Stimulated activated CD4-positive, alpha-beta T cell treated with anti-CD3 and anti-CD28 coated beads, Interleukin-4, amount 100 ng/mL, for 1 hour (primary cell): Measurements from ENCODE around the gene ADAMTS17.

ENCODE experiments used
- DNase-seq: peaks from one replicate; pipeline ENCODE4 v3.0.0-alpha.2; 2020

The ADAMTS17 gene

DNA sequence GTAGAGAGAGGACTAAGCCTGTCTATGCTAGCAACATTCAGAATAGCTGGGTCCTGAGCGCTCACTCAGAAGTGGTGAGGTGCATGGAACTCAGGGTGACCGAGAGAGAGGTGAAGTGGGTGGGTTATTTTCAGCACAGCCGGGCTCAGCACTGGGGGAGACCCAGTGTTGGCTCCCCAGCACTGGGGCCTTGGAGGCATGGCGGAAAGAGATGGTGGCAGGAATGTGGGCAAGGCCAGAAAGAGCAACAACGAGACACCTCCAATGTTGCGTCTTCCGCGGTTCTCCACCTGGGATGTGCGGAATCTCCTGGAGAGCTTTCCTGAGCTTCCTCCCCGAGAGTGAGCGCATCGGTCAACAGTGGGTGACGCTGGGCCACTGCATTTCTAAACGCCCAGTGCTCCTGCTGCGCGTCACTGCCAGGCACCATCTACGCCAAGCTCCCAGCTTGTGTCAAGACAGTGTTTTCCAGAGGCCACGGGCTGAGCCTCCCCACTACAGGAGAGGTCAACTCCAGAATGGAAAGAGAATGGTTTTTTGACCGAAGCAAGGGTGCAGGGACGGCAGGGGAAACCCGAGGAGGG, 148.4 kb downstream of the ADAMTS17 start:
- DNase-seq = no peak

DNA sequence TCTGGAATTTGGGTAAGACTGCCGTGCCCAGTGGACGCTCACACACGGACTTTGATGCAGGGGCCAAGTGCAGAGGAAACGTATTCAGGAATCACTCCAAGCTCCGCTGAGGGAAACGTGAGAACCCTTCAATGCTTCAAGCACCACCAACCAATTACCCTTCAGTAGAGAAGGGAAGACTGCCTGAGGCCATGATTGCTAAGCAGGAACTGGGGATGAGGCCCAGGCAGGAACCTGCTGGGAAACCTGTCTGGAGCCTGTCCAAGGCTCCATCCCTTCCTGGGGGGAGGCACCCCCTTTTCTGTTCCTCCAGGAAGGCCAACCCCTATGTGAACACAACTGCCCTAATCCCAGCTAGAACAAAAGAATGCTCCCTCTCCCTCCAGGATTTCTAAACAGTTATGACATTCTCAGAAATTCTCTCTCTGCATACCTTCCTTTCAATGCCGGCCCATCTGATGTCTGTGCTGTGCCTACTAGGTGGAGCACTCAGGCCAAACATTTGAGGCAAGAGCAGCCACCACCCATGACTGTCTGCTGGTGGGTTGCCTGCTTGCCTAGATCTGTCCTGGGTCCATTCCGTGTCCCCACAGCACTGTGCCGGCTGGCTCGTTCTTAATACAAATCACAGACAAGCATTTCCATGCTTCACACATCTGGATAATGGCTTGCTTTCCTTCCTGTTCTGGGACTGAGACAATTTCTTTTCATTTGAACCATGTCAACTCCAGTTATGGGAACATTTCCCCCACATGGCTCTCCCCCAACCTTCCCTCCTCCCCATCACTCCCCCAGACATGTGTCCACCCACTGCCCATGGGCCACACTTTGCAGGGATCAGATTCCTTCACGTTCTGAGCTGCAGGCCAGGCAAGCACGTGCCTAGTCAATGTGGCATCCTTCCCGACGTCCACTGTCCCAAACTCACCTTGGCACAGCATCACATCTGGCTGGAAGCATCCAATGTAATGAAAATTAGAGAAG, 149.4 kb downstream of the ADAMTS17 start:
- no peak for DNase-seq

GRCh38 chr15:100191161-100191560, 150.6 kb downstream of the ADAMTS17 start:
- no peak for DNase-seq

GRCh38 chr15:100190675-100191074, 151.1 kb downstream of the ADAMTS17 start:
- DNase-seq = no peak

GRCh38 chr15:100189849-100190248, 151.9 kb downstream of the ADAMTS17 start:
- DNase-seq = no peak

DNA sequence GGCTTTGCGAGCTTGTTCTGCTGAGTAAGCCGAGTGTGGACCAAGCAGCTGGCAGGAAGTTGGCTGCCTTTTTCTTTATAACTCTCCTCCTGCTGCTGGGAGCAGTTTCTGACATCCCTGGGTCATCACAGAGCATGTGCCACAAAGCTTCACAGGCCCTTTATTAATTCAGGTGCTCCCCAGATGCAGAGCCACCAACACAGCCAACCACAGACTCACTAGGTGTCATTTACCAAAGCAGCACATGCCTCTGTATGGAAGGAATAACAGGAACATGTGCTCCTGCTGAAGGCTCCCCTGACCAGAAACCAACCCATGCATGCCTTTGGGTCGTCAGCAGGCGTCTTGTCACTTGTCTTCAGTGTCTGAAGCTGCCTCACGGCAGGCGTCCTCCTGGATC, 152.5 kb downstream of the ADAMTS17 start:
- no peak for DNase-seq

GRCh38 chr15:100187677-100188076, 154.1 kb downstream of the ADAMTS17 start:
- no peak for DNase-seq

- no peak for DNase-seq
Observed at GRCh38 chr15:100186960-100187359, 154.8 kb downstream of the ADAMTS17 start.

GRCh38 chr15:100186366-100186765, 155.4 kb downstream of the ADAMTS17 start:
- no peak for DNase-seq

- DNase-seq = no peak
Observed at GRCh38 chr15:100183921-100184495, 157.8 kb downstream of the ADAMTS17 start.

DNA sequence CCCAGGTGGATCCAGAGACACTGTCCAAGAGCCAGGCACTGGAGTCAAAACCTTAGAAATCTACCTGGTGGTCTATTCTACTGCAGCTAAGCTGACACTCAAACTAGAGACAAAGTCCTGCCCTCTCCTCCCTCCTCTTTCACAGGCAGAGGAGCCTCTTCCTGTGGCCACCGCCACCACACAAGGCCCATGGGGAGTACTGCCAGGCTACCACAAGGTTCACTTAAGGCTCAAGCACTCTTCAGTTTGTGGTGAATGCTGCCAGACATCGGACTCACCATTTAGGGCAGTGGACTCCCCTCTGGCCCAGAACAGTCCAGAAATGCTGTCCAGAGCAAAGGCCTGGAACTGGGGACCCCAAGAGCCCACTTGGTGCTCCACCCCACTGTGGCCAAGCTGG, 160.9 kb downstream of the ADAMTS17 start:
- DNase-seq = no peak

DNA sequence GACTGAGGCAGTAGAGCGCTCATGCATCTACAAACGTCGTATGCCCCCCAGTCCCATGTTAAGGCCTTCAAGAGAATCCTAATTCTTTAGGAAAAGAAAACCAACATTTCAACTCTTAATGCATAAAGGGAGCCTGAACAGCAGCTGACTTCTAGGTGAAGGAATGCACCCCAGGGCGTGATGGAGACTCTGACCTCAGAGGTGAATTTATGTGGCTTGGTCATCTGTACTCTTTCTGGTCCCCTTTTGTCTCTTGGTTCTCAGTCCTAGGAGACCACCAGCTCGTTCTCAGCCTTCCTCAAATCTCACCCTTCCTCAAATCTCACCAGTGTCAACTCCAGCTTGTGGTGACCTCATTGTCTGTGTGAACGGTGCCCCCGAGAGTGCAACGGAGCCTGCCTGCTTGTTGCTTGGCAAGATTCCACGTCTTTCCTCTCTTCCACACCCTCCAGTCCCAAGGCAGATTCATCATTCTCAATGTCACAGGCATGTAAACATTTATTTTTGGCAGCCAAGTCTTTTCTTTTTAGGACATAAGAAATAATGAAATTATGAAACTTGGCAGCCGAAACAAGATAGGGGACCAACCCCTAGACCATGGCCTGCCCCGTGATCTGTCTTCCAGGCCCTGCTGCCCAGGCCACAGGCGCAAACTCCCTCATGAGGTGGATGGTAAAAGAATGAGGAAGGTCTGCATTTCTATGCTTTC, 166.2 kb downstream of the ADAMTS17 start:
- no peak for DNase-seq

DNA sequence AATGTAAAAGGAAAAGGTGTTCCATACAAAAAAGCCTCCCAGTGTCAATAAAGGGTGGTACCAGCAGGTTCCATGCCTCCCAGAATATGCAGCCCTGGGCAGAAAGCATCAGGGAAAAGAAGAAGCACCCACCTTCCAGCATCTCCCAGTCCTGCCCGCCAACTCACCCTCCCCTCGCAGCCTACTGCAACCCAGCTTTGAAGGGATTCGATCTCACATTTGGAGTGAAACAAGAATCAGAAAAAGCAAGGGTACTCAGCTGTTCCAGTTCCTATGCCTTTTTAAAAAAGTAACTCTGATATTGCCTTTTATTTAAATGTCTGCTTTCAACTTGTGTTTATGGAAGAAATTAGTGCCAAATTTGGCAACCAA, 166.9 kb downstream of the ADAMTS17 start:
- DNase-seq = no peak

GRCh38 chr15:100174159-100174903, 167.4 kb downstream of the ADAMTS17 start:
- DNase-seq = no peak

DNA sequence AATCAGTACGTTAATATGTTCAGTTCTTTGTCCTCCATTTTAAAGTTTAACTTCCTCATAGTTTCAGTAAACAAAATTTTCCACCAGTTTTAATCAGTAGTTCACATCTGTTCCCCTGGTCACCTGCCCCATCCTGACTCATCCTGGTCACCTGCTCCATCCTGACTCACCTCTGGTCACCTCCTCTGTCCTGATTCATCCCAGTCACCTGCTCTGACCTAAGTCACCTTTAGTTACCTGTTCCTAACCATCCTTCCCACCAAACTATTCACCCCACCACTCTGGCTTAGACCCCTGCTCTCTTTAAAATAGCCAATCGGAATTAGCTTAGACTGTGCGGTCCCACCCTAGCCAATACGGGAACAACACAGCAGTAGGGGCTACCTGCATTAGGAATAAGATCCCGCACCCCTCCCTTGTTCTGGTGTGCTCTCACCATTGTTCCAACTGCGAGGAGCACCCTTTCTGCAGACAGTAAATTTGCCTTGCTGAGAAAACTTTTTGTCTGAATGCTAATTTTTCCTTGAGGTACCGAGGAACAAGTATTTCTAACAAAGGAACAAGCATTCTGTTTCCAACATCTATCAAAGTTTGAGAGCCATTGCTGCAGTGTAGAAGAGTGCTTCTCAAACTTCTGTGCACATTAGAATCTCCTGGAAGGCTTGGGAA, 169.3 kb downstream of the ADAMTS17 start:
- DNase-seq = no peak

DNA sequence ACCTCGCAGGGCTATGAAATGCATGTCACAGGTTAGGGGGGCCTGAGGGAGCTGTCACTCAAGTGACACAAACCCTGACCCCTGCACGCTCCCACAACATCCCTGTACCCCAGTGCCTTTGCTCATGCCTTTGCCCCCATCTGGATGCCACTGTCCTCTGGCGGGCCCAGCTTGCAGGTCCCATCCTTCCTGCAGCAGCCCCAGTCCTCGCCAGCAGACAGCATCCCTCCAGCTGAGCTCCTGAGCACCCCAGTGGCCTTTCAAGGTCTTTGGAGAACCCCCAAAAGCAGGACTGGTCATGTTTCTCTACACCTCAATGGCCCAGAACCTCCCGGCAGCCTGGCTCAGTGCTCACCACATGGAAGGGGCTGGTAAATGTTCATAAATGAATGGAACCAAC, 170.4 kb downstream of the ADAMTS17 start:
- no peak for DNase-seq

DNA sequence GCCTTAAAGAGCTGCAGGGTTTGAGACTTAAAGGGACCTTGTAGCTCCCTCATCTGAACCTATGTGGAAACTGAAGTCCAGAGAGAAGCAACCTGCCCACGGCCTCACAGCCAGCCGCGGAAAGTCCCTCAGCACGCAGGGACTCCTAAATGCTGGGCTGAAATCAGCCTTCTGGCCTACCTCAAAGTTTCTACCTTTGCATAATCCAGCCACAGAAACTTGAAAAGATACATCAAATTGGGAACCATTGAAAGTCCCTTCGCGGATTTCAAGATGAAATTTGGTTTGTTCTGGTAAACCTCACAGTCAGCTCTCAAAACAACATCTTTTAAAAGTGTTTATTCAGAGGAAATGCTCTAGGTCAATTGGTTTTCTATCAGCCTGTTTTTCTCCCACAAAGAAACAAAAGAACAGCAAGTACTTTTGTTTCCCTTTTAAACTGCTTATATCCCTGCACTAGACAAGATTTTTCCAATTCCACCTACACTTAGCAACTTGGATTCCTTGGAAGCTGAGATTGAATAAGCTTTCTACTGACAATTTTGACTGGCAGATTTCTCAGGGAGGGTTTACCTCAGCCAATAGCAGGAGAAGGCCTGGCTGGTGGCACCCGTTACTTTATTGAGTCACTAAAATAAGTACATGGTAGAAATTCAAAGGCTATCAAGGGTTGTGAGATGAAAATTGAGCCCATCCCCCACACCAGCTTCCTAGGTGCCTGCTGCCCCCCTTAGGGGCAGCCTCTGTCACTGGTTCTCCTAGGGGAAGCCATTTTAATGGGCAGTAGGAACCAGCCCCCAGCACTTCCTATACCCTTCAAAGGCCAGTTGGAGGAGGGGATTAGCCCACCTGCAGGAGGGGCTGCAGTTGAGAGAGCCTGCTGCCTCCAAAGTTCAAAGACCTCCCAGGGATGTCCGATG, 171.2 kb downstream of the ADAMTS17 start:
- no peak for DNase-seq

DNA sequence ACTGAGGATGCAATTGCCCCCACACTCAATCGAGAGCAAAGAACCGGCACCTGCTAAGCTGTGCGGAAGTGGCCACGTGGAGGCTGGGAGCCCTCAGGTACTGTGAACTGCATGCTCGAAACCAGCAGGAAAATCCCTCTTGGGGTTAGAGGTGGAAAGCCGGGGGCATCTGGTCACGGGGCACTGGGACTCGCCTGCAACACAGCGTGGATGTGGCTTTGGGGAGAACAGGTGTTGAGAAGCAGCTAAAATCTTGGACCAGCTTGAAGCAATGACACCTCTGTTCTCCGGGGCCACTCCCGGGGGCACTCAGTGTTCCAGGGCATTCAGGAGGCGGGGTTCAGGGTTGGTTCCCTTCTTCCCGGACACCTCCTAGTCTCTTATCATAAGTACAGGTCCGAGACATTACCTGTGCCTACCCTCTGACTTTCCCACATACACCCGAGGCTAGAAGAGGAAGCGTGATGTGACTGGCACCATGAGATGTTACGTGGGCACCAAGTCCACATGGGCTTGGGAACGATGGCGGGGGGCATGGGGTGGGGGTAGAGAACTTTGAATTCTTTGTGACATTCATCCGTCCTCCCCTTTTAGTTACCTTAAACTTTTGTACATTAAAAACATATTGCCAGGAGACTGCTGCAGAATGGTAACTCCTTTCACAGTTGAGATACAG, 172.0 kb downstream of the ADAMTS17 start:
- DNase-seq = no peak

- DNase-seq = no peak
Observed at GRCh38 chr15:100168787-100169186, 173.0 kb downstream of the ADAMTS17 start.

DNA sequence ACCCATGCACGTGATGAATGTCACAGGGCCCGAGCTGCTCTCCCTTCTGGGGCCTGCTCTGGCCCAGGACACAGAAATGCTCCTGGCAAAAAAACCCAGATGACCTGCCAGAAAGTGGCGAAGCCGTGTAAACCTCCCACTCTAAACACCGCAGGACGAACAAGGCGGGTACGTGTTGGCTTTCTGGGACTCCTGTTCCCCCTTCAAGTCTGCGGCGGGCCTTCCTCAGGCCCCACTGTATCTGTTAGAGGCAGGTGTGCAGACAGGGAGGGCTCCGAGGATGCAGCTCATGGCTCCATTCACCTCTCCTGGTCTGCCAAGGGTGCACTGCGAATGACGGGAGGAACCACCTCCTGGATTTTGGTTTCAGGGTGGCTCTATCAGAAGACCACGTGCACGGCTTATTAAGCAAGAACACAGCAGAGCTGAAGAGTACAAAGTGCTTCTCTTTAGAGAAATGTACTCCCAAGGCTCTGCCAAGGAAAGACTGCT, 173.8 kb downstream of the ADAMTS17 start:
- no peak for DNase-seq
